NK-92 (cell line): ENCODE data around the gene UROC1.
"Not testable (repeated sequence)": the region's sequence is repeated elsewhere in the genome, so short reads cannot be mapped to it uniquely, and the experiment has no call there.

Experiments used
- DNase-seq: peaks from one replicate; lab custom pipeline; 2025; ENCODE audit not compliant: unreplicated experiment; lab: John Stamatoyannopoulos, UW

The UROC1 gene

GRCh38 chr3:126547721-126548120 is 30.1 kb upstream of the UROC1 start:
- no peak for DNase-seq

- no peak for DNase-seq
Measured at GRCh38 chr3:126546549-126547239, 29.1 kb upstream of the UROC1 start.

- no peak for DNase-seq
Measured at GRCh38 chr3:126546013-126546412, 28.4 kb upstream of the UROC1 start.

GRCh38 chr3:126545544-126545943 is 28.0 kb upstream of the UROC1 start:
- DNase-seq = no peak

- no peak for DNase-seq
Measured at GRCh38 chr3:126544596-126545281, 27.2 kb upstream of the UROC1 start.

GRCh38 chr3:126543457-126544061 is 26.0 kb upstream of the UROC1 start:
- no peak for DNase-seq

GRCh38 chr3:126542340-126543241 is 25.0 kb upstream of the UROC1 start:
- no peak for DNase-seq

- DNase-seq = no peak
Measured at GRCh38 chr3:126541628-126542339, 24.2 kb upstream of the UROC1 start.

GRCh38 chr3:126540951-126541627 is 23.5 kb upstream of the UROC1 start:
- no peak for DNase-seq

GRCh38 chr3:126540342-126540849 is 22.8 kb upstream of the UROC1 start:
- no peak for DNase-seq

- no peak for DNase-seq
Measured at GRCh38 chr3:126539558-126540250, 22.1 kb upstream of the UROC1 start.

- no peak for DNase-seq
Measured at GRCh38 chr3:126538966-126539365, 21.4 kb upstream of the UROC1 start.

- DNase-seq = no peak
Measured at GRCh38 chr3:126538316-126538715, 20.7 kb upstream of the UROC1 start.

GRCh38 chr3:126537730-126538281 is 20.2 kb upstream of the UROC1 start:
- no peak for DNase-seq

- DNase-seq = no peak
Measured at GRCh38 chr3:126537116-126537729, 19.6 kb upstream of the UROC1 start.

- DNase-seq = no peak
Measured at GRCh38 chr3:126536126-126536525, 18.6 kb upstream of the UROC1 start.

- DNase-seq = no peak
Measured at GRCh38 chr3:126535636-126536035, 18.1 kb upstream of the UROC1 start.

GRCh38 chr3:126534716-126535115 is 17.1 kb upstream of the UROC1 start:
- not testable (repeated sequence) for DNase-seq

GRCh38 chr3:126533506-126533905 is 15.9 kb upstream of the UROC1 start:
- DNase-seq = no peak
